DOHH2 (cell line): Measurements from ENCODE around the gene VASP.

Source experiments
- H3F3A ChIP-seq: fragments of 200-600 bp; sonication (generic), shearing (Covaris generic); 2 replicates; pipeline ENCODE4 v1.6.0; 2016; ENCODE audit warnings: antibody characterized with exemption, mild to moderate bottlenecking; ENCODE audit not compliant: control insufficient read depth, insufficient read depth
- H3K27ac ChIP-seq: fragments of 200-600 bp; sonication (generic); 2 replicates; pipeline ENCODE4 v1.5.1; 2014; ENCODE audit warnings: low read depth, mild to moderate bottlenecking, low read length, moderate library complexity
- H3K27me3 ChIP-seq: fragments of 200-600 bp; sonication (generic); 2 replicates; pipeline ENCODE4 v1.6.1; 2014; ENCODE audit warnings: mild to moderate bottlenecking, low read length, mixed read lengths; ENCODE audit not compliant: control insufficient read depth
- H3K36me3 ChIP-seq: fragments of 200-600 bp; sonication (generic); 2 replicates; pipeline ENCODE4 v1.6.1; 2014; ENCODE audit warnings: mild to moderate bottlenecking, low read length, moderate library complexity, mixed read lengths; ENCODE audit not compliant: control insufficient read depth
- H3K4me1 ChIP-seq: fragments of 200-600 bp; sonication (generic); 2 replicates; pipeline ENCODE4 v1.6.1; 2014; ENCODE audit warnings: mild to moderate bottlenecking, low read length, mixed read lengths; ENCODE audit not compliant: control insufficient read depth
- H3K4me2 ChIP-seq: fragments of 200-600 bp; sonication (generic); 2 replicates; pipeline ENCODE4 v1.6.0; 2014; ENCODE audit warnings: mild to moderate bottlenecking, low read length, moderate library complexity
- H3K4me3 ChIP-seq: fragments of 200-600 bp; sonication (generic); 2 replicates; pipeline ENCODE4 v1.5.1; 2014; ENCODE audit warnings: mild to moderate bottlenecking, low read length, mixed read lengths
- H3K79me2 ChIP-seq: fragments of 200-600 bp; sonication (generic); 2 replicates; pipeline ENCODE4 v1.6.1; 2014; ENCODE audit warnings: mild to moderate bottlenecking, low read length, mixed read lengths; ENCODE audit not compliant: control insufficient read depth
- H3K9me2 ChIP-seq: fragments of 200-600 bp; sonication (generic); replicated peaks from 2 replicates; pipeline ENCODE4 v1.6.1; 2014; ENCODE audit warnings: mild to moderate bottlenecking, low read length, mixed read lengths; ENCODE audit not compliant: control insufficient read depth
- H3K9me3 ChIP-seq: fragments of 200-600 bp; sonication (generic); 2 replicates; pipeline ENCODE4 v1.6.1; 2014; ENCODE audit warnings: antibody characterized with exemption, low read length, mixed read lengths; ENCODE audit not compliant: control insufficient read depth, insufficient read depth
- H4K20me1 ChIP-seq: fragments of 200-600 bp; sonication (generic); 2 replicates; pipeline ENCODE4 v1.6.0; 2014; ENCODE audit warnings: low read depth, mild to moderate bottlenecking, antibody characterized with exemption, low read length, moderate library complexity; ENCODE audit not compliant: control insufficient read depth, insufficient read depth
- EZH2phosphoT487 ChIP-seq: fragments of 200-600 bp; sonication (generic); IDR thresholded peaks from 2 replicates; pipeline ENCODE4 v1.6.1; 2017; ENCODE audit warnings: borderline replicate concordance, mild to moderate bottlenecking, antibody characterized with exemption, low read length, moderate library complexity, mixed read lengths
- TF ChIP-seq, protein P1 (sequence below): fragments of 200-600 bp; sonication (generic); IDR thresholded peaks from one replicate; pipeline ENCODE4 v1.5.1; 2014; ENCODE audit warnings: antibody characterized with exemption, mild to moderate bottlenecking, low read depth, low read length; ENCODE audit not compliant: poor library complexity, severe bottlenecking

Gene VASP

DNA sequence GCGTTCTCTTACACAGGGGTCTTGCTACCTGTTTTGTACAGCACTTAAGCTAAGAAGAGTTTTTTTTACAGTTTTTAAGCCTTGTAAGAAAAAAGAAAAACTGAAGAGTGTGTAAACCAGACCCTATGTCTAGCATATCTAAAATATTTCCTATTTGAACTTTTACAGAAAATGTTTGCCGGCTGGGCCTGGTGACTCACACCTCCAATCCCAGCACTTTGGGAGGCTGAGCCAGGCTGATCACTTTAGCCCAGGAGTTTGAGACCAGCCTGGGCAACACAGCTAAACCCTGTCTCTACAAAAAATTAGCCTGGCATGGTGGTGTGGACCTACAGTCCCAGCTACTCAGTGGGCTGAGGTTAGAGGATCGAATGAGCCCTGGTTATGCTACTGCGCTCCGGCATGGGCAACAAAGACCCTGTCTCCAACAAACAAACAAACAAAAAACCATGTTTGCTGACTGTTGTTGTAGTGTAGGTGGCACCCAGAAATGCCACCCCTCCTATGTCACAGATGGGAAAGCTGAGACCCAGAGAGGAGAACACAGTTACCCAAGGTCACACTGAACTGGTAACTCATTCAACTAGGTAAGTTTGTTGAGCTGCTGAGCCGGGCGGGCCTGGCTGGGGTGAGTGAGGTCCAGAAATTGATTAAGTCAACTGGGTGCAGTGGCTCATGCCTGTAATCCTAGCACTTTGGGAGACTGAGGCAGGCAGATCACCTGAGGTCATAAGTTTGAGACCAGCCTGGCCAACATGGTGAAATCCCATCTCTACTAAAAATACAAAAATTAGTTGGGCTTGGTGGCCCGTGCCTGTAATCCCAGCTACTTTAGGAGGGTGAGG lies 1.9 kb upstream of the VASP start:
- Histone ChIP-seq H3F3A (peaks cover 10% of the 10 kb centered on the region), H4K20me1 (peaks cover 5% of the 10 kb centered on the region), H3K27ac (no peak overlapping the region), H3K4me1 (peaks cover 45% of the 10 kb centered on the region), H3K36me3 (peaks cover 5% of the 10 kb centered on the region; the same call in 1 of the 2 replicates), H3K4me2 (peak overlapping the region; percentile 98), H3K9me2 (no peaks in the 10 kb centered on the region), H3K4me3 (peak overlapping the region; percentile 77), H3K9me3 (no peaks in the 10 kb centered on the region), H3K79me2 (peaks cover 30% of the 10 kb centered on the region), H3K27me3 (no peaks in the 10 kb centered on the region)
- TF ChIP-seq, protein P1, sequence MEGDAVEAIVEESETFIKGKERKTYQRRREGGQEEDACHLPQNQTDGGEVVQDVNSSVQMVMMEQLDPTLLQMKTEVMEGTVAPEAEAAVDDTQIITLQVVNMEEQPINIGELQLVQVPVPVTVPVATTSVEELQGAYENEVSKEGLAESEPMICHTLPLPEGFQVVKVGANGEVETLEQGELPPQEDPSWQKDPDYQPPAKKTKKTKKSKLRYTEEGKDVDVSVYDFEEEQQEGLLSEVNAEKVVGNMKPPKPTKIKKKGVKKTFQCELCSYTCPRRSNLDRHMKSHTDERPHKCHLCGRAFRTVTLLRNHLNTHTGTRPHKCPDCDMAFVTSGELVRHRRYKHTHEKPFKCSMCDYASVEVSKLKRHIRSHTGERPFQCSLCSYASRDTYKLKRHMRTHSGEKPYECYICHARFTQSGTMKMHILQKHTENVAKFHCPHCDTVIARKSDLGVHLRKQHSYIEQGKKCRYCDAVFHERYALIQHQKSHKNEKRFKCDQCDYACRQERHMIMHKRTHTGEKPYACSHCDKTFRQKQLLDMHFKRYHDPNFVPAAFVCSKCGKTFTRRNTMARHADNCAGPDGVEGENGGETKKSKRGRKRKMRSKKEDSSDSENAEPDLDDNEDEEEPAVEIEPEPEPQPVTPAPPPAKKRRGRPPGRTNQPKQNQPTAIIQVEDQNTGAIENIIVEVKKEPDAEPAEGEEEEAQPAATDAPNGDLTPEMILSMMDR = no peak

DNA sequence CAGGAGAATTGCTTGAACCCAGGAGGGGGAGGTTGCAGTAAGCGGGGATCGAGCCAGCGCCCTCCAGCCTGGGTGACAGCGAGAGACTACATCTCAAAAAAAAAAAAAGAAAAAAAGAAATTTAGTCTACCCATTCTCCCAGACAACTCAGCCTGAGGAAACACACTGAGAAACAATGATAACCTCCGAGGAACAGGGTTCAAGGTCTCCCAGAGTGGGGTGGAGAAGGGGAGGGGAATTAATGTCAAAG lies 1.4 kb upstream of the VASP start:
- no peaks in the 10 kb centered on the region for H3K27me3 ChIP-seq
- no peak overlapping the region for H3K27ac ChIP-seq
- peak overlapping the region; percentile 77 for H3K4me3 ChIP-seq
- no peaks in the 10 kb centered on the region for H3K9me3 ChIP-seq
- no peaks in the 10 kb centered on the region for H3K9me2 ChIP-seq
- peak overlapping the region; percentile 98 for H3K4me2 ChIP-seq
- H3K79me2 ChIP-seq = peaks cover 36% of the 10 kb centered on the region
- peaks cover 5% of the 10 kb centered on the region; the same call in 1 of the 2 replicates for H3K36me3 ChIP-seq
- no peak for TF ChIP-seq EZH2phosphoT487
- TF ChIP-seq, protein P1 = no peak
- peaks cover 12% of the 10 kb centered on the region for H3F3A ChIP-seq
- peaks cover 6% of the 10 kb centered on the region for H4K20me1 ChIP-seq
- peaks cover 46% of the 10 kb centered on the region for H3K4me1 ChIP-seq

DNA sequence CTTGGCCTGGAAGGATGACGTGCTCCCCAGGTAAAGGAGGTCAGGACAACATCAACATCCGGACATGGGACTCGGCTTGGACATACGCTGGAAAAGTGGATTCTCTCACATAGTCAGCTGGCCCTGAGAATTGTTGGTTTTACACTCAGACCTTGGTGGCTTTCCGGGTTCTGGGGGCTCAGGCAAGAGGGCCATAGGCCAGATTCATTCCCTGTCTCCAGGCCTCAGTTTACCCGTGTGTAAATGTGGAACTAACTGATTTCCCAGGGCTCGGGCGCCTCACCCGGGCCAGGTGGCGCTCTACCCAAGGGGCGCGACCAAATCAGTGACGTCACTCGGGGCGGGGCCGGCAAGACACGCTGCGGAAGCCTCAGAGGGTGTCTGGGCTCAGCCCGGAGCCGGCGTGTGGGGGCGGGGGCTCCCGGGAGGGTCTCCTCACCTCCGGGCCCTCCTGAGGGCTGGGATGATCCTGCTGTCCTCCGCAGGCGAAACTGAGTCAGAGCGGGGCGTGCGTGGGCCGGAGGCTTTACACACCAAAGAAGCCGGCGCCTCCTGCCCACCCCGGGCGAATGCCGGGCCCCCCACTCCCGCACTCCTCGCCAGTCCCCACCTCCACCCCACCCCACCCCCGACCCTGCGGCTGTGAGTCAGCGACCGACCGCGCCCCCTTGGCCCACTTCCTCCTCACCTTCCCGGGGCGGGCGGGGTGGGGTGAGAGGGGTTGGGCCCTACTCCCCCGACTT lies 862 bp upstream of the VASP start:
- Histone ChIP-seq H3K9me3 (no peaks in the 10 kb centered on the region), H3K36me3 (peaks cover 5% of the 10 kb centered on the region; the same call in 1 of the 2 replicates), H3K9me2 (no peaks in the 10 kb centered on the region), H3K4me3 (peak overlapping the region; percentile 77), H4K20me1 (peaks cover 11% of the 10 kb centered on the region), H3K27me3 (no peaks in the 10 kb centered on the region), H3K4me1 (peaks cover 51% of the 10 kb centered on the region), H3F3A (peaks cover 12% of the 10 kb centered on the region), H3K27ac (peak overlapping the region; percentile 84), H3K4me2 (peak overlapping the region; percentile 98), H3K79me2 (peaks cover 41% of the 10 kb centered on the region)
- TF ChIP-seq EZH2phosphoT487 = no peak
- TF ChIP-seq, protein P1 = peak; percentile 82
